ENCODE results near the gene ALK. TPM values are rescaled to one million over a fixed set of nuclear protein-coding genes. Genes with fewer than 3 reads are reported as not detected.

The ALK gene
- total and polyA plus RNA-seq, 2 experiments from 2014 or later = 0.35 TPM; not detected in 1

- no peak for TF ChIP-seq ZNF462 (CRISPR knock-in tag; IDR thresholded peaks at IDR 0.05)
- TF ChIP-seq STAT1 (IDR thresholded peaks at IDR 0.05; ENCODE audit: unreplicated experiment) = no peak
- no peak for TF ChIP-seq EZH2phosphoT487 (IDR thresholded peaks at IDR 0.05; ENCODE audit: unreplicated experiment)
Observed at GRCh38 chr2:29837925-29838324, 83.5 kb downstream of the ALK start (continued).

- Histone ChIP-seq H3K4me1 (ENCODE audit: insufficient read depth) (no peaks in the 10 kb centered on the region), H3K4me3 (no peak overlapping the region), H2AFZ (no peak overlapping the region), H3K27me3 (ENCODE audit: insufficient read depth) (no peaks in the 10 kb centered on the region), H4K20me1 (replicated peaks; ENCODE audit: insufficient read depth) (no peaks in the 10 kb centered on the region), H3K36me3 (ENCODE audit: insufficient read depth) (no peaks in the 10 kb centered on the region; the same call in 1 of the 2 replicates), H3K9me2 (ENCODE audit: insufficient read depth) (peaks cover 7% of the 10 kb centered on the region), H3K79me2 (replicated peaks; ENCODE audit: insufficient read depth) (no peaks in the 10 kb centered on the region), H3K27ac (ENCODE audit: low read depth) (no peak overlapping the region), H3K4me2 (no peak overlapping the region), H3F3A (replicated peaks; ENCODE audit: low read depth) (no peaks in the 10 kb centered on the region)
- no peak for DNase-seq (ENCODE audit: low spot score)
- no peaks in the 10 kb centered on the region for H3K36me3 Mint-ChIP-seq (ENCODE audit: low read depth)
- no peak for ATAC-seq
- H3K27me3 Mint-ChIP-seq (ENCODE audit: insufficient read depth, low read depth, poor library complexity) = no peaks in the 10 kb centered on the region
- H3K4me1 Mint-ChIP-seq = no peaks in the 10 kb centered on the region
- peaks cover 25% of the 10 kb centered on the region for H3K9me3 Mint-ChIP-seq
- H3K4me3 Mint-ChIP-seq = no peak overlapping the region
- H3K27ac Mint-ChIP-seq = no peak overlapping the region
- TF ChIP-seq ETS1 (IDR thresholded peaks at IDR 0.05) (no peak), NANOG (IDR thresholded peaks at IDR 0.05; ENCODE audit: borderline replicate concordance) (no peak), EZH2phosphoT487 (IDR thresholded peaks at IDR 0.05; ENCODE audit: unreplicated experiment) (no peak), REST (IDR thresholded peaks at IDR 0.05; ENCODE audit: unreplicated experiment) (no peak), CREB1 (CRISPR knock-in tag; IDR thresholded peaks at IDR 0.05; ENCODE audit: low read depth) (no peak), ZNF114 (CRISPR knock-in tag; IDR thresholded peaks at IDR 0.05) (no peak), EZH2 (IDR thresholded peaks at IDR 0.05; ENCODE audit: low read depth, unreplicated experiment) (no peak)
Observed at GRCh38 chr2:29834624-29835023, 86.8 kb downstream of the ALK start.
